Measurements from ENCODE around the gene FKBP7. TPM values are rescaled to one million over a fixed set of nuclear protein-coding genes. Genes with fewer than 3 reads are reported as not detected.

Gene FKBP7
- total and polyA plus RNA-seq, 4 donors = 2.8 to 10.4 (median 4.9) TPM

- no peaks in the 10 kb centered on the region for H3K9me3 ChIP-seq (ENCODE audit: control insufficient read depth in 4 of 4, low read length in 3 of 4)
- 86% methylated on average over 1 of the region's 1 CpG for WGBS
- no peak overlapping the region for H3K4me3 ChIP-seq (ENCODE audit: low read depth in 1 of 3, low read length in 3 of 3)
- H3K4me1 ChIP-seq (ENCODE audit: control insufficient read depth in 4 of 4, insufficient read depth in 4 of 4, low read length in 3 of 4) = peaks cover 0 to 9% (median 5%) of the 10 kb centered on the region in 4 donors
- H3K27me3 ChIP-seq (ENCODE audit: control insufficient read depth in 4 of 4, insufficient read depth in 4 of 4, low read length in 3 of 4) = no peaks in the 10 kb centered on the region
- H3K27ac ChIP-seq (ENCODE audit: low read depth in 1 of 2, low read length in 2 of 2) = no peak overlapping the region
- peaks cover 2 to 36% (median 31%) of the 10 kb centered on the region in 4 donors for H3K36me3 ChIP-seq (ENCODE audit: control insufficient read depth in 4 of 4, insufficient read depth in 3 of 4, low read depth in 1 of 4, low read length in 3 of 4)
- no peak for TF ChIP-seq GABPA (IDR thresholded peaks at IDR 0.05 in 1 of 2, conservative IDR thresholded peaks at IDR 0.05 in 1 of 2)
- no peak for TF ChIP-seq HNF4A (conservative IDR thresholded peaks at IDR 0.05)
- no peak for TF ChIP-seq TAF1 (conservative IDR thresholded peaks at IDR 0.05)
- TF ChIP-seq, protein P1, sequence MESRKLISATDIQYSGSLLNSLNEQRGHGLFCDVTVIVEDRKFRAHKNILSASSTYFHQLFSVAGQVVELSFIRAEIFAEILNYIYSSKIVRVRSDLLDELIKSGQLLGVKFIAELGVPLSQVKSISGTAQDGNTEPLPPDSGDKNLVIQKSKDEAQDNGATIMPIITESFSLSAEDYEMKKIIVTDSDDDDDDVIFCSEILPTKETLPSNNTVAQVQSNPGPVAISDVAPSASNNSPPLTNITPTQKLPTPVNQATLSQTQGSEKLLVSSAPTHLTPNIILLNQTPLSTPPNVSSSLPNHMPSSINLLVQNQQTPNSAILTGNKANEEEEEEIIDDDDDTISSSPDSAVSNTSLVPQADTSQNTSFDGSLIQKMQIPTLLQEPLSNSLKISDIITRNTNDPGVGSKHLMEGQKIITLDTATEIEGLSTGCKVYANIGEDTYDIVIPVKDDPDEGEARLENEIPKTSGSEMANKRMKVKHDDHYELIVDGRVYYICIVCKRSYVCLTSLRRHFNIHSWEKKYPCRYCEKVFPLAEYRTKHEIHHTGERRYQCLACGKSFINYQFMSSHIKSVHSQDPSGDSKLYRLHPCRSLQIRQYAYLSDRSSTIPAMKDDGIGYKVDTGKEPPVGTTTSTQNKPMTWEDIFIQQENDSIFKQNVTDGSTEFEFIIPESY (IDR thresholded peaks at IDR 0.05) = no peak
- no peak for TF ChIP-seq CTCF (IDR thresholded peaks at IDR 0.05; ENCODE audit: low read depth, low read length, missing input control)
- no peak for TF ChIP-seq FOXA2 (IDR thresholded peaks at IDR 0.05)
- TF ChIP-seq, protein P2, sequence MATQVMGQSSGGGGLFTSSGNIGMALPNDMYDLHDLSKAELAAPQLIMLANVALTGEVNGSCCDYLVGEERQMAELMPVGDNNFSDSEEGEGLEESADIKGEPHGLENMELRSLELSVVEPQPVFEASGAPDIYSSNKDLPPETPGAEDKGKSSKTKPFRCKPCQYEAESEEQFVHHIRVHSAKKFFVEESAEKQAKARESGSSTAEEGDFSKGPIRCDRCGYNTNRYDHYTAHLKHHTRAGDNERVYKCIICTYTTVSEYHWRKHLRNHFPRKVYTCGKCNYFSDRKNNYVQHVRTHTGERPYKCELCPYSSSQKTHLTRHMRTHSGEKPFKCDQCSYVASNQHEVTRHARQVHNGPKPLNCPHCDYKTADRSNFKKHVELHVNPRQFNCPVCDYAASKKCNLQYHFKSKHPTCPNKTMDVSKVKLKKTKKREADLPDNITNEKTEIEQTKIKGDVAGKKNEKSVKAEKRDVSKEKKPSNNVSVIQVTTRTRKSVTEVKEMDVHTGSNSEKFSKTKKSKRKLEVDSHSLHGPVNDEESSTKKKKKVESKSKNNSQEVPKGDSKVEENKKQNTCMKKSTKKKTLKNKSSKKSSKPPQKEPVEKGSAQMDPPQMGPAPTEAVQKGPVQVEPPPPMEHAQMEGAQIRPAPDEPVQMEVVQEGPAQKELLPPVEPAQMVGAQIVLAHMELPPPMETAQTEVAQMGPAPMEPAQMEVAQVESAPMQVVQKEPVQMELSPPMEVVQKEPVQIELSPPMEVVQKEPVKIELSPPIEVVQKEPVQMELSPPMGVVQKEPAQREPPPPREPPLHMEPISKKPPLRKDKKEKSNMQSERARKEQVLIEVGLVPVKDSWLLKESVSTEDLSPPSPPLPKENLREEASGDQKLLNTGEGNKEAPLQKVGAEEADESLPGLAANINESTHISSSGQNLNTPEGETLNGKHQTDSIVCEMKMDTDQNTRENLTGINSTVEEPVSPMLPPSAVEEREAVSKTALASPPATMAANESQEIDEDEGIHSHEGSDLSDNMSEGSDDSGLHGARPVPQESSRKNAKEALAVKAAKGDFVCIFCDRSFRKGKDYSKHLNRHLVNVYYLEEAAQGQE (IDR thresholded peaks at IDR 0.05) = no peak
- TF ChIP-seq RXRA (IDR thresholded peaks at IDR 0.05) = no peak
- TF ChIP-seq FOXA1 (IDR thresholded peaks at IDR 0.05) = no peak
- TF ChIP-seq, protein P3, sequence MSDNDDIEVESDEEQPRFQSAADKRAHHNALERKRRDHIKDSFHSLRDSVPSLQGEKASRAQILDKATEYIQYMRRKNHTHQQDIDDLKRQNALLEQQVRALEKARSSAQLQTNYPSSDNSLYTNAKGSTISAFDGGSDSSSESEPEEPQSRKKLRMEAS (IDR thresholded peaks at IDR 0.05) = no peak
- no peak for TF ChIP-seq HNF4G (IDR thresholded peaks at IDR 0.05)
- TF ChIP-seq SP1 (IDR thresholded peaks at IDR 0.05) = no peak
- DNase-seq (ENCODE audit: low spot score) = no peak
- no peak overlapping the region for H3K9ac ChIP-seq (ENCODE audit: low read depth in 1 of 2, low read length in 2 of 2)
Observed at GRCh38 chr2:178506101-178506500, 27.7 kb upstream of the FKBP7 start.

DNA sequence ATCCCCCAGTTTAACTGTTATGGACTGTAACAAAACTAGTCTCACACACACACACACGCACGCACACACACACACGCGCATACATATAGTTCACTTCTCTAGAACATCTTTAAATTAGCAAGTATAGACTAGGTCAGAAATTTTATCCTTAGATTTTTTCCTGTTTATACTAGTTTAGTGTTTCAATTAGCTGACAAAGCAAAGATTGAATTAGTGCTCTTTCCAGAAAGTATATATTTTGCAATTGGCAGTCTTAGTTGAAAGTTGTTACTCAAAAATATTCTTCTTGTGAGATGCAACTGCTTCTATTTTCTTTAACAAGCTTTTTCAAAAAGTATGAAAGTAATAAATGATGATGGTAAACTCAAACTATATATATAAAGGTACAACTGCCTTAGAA lies 24.4 kb upstream of the FKBP7 start:
- WGBS = 98% methylated on average over 4 of the region's 4 CpGs
- no peaks in the 10 kb centered on the region for H3K9me3 ChIP-seq (ENCODE audit: control insufficient read depth in 4 of 4, low read length in 3 of 4)
- H3K36me3 ChIP-seq (ENCODE audit: control insufficient read depth in 4 of 4, insufficient read depth in 3 of 4, low read depth in 1 of 4, low read length in 3 of 4) = peaks cover 2 to 58% (median 46%) of the 10 kb centered on the region in 4 donors
- no peak overlapping the region for H3K4me3 ChIP-seq (ENCODE audit: low read depth in 1 of 3, low read length in 3 of 3)
- DNase-seq (ENCODE audit: low spot score) = no peak
- H3K4me1 ChIP-seq (ENCODE audit: control insufficient read depth in 4 of 4, insufficient read depth in 4 of 4, low read length in 3 of 4) = peaks cover 0 to 9% (median 5%) of the 10 kb centered on the region in 4 donors
- no peaks in the 10 kb centered on the region for H3K27me3 ChIP-seq (ENCODE audit: control insufficient read depth in 4 of 4, insufficient read depth in 4 of 4, low read length in 3 of 4)
- no peak overlapping the region for H3K27ac ChIP-seq (ENCODE audit: low read depth in 1 of 2, low read length in 2 of 2)
- H3K9ac ChIP-seq (ENCODE audit: low read depth in 1 of 2, low read length in 2 of 2) = no peak overlapping the region
- TF ChIP-seq HNF4A (conservative IDR thresholded peaks at IDR 0.05) (no peak), RAD21 (IDR thresholded peaks at IDR 0.05) (no peak), EGR1 (IDR thresholded peaks at IDR 0.05; ENCODE audit: low read depth in 2 of 2) (no peak), FOXA2 (IDR thresholded peaks at IDR 0.05) (no peak), HNF4G (IDR thresholded peaks at IDR 0.05) (no peak), YY1 (IDR thresholded peaks at IDR 0.05) (no peak), RXRA (IDR thresholded peaks at IDR 0.05) (no peak), CTCF (IDR thresholded peaks at IDR 0.05; ENCODE audit: low read depth, low read length, missing input control) (no peak), NR2F2 (IDR thresholded peaks at IDR 0.05) (no peak)
- TF ChIP-seq, protein P1 (IDR thresholded peaks at IDR 0.05) = no peak
- TF ChIP-seq, protein P2 (IDR thresholded peaks at IDR 0.05) = no peak

Data from liver (tissue), 9 donors.